Thyroid gland (tissue), 4 donors: ENCODE data around the gene B4GALT3.

ENCODE experiments used
- CTCF ChIP-seq, 6 experiments: fragments of 200-600 bp in 3 of 6; fragments of 450-650 bp in 3 of 6; sonication (generic) in 3 of 6; IDR thresholded peaks; one replicate each; pipeline ENCODE4 v1.5.1; 2016 to 2019; ENCODE audit warnings: antibody characterized with exemption in 6 of 6, mild to moderate bottlenecking in 2 of 6, inconsistent platforms in 1 of 6, moderate library complexity in 1 of 6
- POLR2A ChIP-seq, 2 donors: fragments of 450-650 bp; IDR thresholded peaks; one replicate each; pipeline ENCODE4 v1.6.1; 2017; ENCODE audit warnings: antibody characterized with exemption in 2 of 2, mild to moderate bottlenecking in 2 of 2, moderate library complexity in 1 of 2

DNA sequence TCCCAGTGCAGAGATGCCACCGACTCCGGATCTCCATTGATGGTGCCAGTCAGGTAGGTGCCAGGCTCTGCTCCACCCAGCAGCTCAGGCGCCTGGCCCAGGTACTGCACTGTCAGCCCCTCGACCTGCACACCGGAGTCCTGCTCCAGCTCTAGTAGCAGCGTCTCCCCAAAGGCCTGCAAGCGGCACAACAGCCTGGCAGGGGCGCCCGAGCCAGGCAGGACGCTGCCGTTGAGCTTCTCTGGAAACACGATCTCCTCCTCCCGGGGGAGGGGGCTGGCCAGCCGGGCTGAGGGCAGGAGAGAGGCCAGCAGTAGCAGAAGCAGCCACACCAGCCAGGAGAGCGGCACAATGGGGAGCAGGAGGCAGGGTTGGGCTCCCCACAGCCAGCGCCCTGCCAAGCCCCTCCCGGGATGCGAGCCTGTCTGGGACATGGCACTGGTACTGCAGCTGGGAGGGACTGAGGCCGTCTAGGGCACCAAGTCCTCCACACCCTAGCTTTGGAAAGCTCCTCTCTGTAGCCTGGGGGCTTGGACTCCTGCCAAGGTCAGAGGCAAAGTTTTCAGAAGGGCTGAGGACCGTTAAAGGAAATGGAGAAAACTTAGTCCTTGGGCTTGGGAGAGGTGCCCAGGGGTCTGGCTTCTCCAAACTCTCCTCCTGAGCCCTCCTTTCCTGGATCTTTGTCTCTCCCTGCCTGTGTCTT, 21.0 kb upstream of the B4GALT3 start:
- TF ChIP-seq POLR2A (IDR thresholded peaks at IDR 0.05) (no peak), CTCF (IDR thresholded peaks at IDR 0.05) (no peak)
